GM18505 (cell line): Measurements from ENCODE around the gene UBAC1.
"Not testable (repeated sequence)": the region's sequence is repeated elsewhere in the genome, so short reads cannot be mapped to it uniquely, and the experiment has no call there.

Source experiments
- ATAC-seq: cut with Tn5 transposase; IDR thresholded peaks from one replicate; pipeline ENCODE4 v1.9.1; 2021; ENCODE audit not compliant: unreplicated experiment
- POLR2A ChIP-seq: IDR thresholded peaks from 4 replicates; pipeline ENCODE4 v1.6.1; 2011; ENCODE audit warnings: borderline replicate concordance; ENCODE audit not compliant: insufficient read depth, insufficient read length; ENCODE audit errors: extremely low read depth

Gene UBAC1

DNA sequence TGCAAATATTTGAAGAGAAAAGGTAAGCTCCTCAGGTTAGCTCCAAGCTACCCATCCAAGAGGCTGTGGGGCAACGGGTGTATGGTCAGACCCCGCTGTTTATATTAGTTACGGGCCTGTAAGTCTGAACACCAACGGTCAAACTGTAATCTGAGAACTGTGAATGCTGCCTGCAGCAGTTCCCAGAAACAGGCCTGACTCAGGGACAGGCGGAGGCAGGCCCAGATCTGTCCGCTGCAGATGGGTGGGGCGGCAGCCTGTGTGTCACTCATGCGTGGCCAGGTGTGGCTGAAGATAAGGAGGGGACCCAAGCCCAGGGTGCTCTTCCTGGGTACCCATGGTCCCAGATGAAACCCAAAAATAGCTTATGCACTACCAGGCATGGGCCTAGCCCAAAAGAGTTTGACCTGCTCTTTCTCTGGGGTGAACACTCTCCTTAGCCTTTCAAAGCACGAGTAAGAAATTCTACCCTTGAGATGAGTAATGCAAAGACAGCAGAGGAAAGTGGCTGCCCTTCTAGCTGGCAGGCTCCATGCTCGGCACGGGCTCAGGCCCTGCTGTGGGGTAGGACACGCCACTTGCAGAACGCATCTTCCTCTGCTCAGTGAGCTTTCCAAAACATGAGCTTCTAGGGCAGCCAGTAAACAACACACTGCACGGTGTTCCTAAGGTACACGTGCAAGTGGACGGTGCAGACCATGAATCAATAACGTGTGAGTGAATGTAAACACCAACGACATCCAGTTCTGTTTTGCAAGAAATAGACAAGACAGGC is 9.1 kb downstream of the UBAC1 start:
- no peak for TF ChIP-seq POLR2A
- ATAC-seq = no peak

DNA sequence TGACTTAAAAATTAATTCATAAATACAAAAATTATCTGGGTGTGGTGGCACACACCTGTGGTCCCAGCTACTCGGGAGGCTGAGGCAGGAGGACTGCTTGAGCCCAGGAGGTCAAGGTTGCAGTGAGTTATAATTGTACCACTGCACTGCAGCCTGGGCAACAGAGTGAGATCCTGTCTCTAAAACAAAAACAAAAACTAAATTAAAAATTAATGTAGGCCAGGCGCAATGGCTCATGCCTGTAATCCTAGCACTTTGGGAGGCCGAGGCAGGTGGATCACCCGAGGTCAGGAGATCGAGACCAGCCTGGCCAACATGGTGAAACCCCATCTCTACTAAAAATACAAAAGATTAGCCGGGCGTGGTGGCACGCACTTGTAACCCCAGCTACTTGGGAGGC is 9.9 kb downstream of the UBAC1 start:
- ATAC-seq = not testable (repeated sequence)

DNA sequence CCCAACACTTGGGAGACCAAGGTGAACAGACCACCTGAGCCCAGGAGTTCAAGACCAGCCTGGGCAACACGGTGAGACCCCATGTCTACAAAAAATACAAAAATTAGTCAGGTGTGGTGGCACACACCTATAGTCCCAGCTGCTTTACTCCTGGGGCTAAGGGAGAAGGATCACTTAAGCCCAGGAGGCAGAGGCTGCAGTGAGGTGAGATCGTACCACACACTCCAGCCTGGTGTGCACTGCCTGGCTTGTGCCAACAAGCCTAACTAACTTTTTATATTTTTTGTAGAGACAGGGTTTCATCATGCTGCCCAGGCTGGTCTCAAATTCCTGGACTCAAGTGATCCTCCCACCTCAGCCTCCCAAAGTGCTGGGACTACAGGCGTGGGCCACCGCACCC is 10.3 kb downstream of the UBAC1 start:
- not testable (repeated sequence) for ATAC-seq

DNA sequence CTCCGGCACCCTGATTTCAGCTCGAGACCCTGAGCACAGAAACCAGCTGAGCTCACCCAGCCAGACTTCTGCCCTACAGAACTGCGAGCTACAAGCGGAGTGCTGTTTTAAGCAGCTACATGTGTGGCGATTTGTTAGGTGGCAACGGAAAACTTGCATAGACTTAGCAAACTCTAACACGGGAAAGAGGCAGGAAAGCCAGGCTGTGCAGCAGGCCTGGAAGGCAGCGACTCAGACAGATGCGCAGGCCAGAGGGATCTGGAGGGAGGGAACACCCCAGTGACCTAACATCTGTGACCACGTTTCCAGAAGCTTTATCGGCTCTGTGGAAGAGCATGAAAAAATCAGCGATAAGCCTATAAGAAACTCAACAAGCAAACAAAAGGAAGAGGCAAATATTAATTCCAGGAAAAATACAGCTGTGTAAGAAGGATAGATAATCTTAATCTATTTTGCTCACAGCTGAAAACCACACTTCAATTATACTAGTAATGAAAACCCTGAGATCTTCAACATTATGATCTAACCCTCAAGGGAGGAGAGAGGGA is 11.0 kb downstream of the UBAC1 start:
- ATAC-seq = no peak
- no peak for TF ChIP-seq POLR2A

DNA sequence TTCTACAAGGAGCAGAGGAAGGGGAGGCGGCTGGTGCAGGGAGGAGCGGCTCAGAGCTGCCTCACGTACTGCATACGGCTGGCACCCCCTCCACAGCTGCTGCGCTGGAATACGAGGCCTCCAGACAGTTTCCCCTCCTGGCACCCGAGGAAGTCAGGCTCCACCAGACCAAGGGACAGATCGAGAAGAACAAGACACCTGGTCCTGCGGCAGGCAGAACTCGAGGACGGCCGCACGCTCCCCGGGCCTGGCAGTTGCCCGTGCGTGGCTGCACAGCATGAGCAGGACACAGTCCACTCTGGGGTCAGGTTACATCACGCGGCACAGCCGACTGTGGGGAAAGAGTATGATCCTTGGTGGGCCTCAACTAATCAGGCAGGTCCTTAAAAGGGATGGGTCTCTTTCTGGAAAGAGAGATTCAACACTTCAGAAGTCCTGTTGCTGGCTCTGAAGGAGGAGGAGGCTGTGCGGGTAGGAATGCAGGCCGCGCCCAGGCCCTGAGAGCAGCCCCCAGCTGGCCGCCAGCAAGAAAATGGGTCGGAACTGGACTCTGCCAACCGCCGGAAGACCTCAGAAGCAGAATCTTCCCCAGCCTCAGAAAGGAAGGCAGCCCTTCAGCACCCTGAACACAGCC is 11.6 kb downstream of the UBAC1 start:
- ATAC-seq = no peak
- TF ChIP-seq POLR2A = no peak

DNA sequence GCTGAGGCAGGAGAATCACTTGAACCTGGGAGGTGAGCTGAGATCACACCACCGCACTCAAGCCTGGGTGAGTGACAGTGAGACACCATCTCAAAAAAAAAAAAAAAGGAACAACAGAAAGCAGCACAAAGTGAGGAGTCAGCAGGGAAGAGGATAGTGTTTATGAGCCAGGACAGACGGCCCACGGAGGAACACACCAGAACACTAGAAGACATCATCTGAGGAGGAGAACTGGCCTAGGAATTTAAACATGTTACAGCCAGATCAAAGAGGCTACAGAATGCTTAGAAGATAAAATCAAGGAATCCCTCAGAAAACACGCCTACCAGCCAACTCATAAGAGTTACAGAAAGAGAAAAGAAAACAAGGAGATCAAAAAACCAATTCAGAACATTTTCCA is 12.2 kb downstream of the UBAC1 start:
- no peak for TF ChIP-seq POLR2A
- no peak for ATAC-seq

DNA sequence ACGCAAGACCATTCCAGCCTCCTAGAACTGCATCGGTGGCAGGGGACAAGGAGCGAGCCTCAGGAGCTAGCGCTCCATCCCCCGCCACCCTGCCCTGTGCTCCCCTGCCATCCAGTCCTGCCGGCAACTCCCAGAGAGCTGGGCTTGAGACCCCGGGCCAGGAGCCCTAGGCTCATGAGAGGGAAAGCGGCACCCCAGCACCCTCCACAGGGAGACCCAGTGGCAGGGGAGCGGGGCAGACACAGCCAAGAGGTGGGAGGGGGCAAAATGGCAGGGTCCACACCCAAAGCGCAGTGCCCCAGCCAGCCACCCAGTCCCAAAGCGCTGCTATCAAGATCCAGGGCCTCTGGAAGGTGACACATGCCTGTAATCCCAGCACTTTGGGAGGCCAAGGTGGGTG is 12.7 kb downstream of the UBAC1 start:
- no peak for ATAC-seq
- no peak for TF ChIP-seq POLR2A

DNA sequence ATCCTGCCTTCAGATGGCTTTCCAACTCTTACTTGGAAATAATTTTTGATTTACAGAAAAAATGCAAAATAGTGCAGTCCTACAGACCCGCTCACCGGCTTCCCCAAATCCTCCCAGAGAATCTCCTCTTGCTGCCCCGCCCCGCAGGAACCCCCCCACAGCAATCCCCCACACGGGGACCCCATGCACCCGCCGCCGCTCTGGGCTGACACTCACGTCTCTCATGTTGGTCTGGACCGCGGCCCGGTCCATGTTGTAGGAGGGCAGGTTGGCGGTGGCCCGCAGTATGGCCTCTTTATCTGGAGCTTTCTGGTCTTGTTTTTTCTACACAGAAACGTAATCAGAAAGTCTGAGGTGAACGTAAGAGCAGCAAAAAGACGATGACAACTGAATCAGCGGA is 13.6 kb downstream of the UBAC1 start:
- ATAC-seq = no peak

DNA sequence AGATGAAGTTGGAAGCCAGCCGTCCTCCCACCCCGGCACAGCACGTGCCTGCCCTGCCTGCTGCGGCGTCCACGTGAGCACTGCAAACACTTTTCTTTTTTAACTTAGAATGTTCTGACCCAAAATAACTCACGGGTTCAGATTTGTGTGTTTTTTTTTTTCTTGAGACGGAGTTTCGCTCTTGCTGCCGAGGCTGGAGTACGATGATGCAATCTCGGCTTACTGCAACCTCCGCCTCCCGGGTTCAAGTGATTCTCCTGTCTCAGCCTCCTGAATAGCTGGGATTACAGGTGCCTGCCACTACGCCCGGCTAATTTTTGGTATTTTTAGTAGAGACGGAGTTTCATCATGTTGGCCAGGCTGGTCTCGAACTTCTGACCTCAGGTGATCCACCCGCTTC is 14.1 kb downstream of the UBAC1 start:
- not testable (repeated sequence) for ATAC-seq

More for the DNA sequence above, 13.6 kb downstream of the UBAC1 start:
- TF ChIP-seq POLR2A = no peak

DNA sequence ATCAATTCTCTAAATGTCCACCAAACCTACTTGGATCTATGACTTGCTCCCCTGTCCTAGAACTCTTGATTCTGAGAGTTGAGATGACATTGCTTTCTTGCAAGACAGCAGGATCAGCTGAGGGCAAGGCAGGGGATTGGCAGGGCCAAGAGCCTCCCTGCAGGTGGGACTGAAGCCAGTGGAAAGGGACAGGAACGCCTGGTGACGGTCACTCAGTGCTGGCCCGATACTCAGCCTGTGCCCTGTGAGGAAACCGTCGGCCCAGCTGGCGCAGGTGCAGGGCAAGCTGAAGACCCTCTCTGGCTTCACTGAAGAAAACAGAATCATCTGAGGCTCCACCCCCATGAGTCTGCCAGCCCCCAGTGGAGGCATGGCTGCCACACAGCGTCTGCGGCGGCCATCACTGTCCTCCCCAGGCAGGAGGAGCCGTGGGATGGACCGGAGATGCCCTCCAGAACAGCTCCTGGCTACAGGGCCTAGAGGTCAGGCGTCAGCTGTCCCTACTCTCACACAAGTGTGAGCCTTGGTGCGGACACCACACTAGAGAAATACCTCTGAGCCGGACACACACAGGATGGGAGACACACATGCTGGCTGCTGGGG is 14.7 kb downstream of the UBAC1 start:
- TF ChIP-seq POLR2A = no peak
- no peak for ATAC-seq

DNA sequence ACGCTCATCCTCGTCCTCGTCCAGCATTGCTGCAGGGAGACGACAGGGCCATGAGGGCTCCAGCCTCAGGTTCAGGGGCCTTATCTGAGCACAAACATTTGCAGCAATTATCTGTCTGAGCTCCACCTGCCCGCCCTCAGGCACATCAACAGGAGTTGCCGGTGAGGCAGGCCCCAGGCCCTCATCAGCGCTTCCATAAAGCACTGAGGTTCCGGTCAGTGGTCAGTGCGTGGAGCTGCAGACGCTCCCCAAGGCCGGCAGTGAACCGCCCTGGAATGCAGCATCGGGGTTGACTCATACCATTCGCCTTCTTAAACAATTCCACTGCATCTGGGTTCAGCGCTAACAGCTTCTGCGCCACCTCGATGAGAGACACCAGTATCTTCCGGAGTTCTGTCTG is 15.2 kb downstream of the UBAC1 start:
- ATAC-seq = no peak
- no peak for TF ChIP-seq POLR2A

DNA sequence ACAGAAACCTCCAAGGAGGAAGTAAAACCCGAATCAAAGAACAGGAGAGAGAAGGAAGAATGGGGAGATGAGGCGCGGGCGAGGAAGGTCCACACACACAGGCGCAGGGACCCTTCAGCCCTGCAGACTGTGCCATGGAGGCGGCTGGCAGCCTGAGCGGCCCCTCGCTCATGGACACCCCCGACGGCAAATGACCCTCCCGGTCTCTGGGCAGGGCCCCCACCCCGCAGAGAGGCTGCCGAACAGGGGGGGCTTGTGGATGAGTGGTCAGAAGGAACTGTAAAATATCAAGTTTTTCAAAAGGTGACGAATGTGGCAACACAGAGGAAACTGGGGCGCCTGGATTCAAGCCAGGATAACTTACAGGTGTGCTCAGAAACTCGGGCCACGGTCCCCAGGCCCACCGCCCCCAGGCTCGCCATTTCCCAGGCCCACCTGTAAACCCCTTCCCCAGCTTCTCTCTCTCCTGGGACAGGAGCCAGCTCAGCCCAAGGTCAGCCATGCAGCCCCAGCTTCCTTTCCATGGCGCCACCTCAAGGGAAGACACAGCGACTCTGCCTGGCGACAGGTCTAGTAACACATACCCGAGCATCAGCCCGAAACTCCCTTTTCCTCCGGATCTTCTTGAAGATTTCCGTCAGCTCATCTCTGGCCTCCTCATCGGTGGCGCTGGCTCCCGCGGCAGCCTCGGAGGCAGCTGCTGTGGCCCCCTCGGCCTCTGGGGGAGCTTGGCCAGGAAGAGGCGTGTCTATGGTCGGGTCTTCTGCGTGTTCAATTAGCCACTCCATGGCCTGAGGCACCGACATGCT is 16.5 kb downstream of the UBAC1 start:
- ATAC-seq = no peak
- no peak for TF ChIP-seq POLR2A

DNA sequence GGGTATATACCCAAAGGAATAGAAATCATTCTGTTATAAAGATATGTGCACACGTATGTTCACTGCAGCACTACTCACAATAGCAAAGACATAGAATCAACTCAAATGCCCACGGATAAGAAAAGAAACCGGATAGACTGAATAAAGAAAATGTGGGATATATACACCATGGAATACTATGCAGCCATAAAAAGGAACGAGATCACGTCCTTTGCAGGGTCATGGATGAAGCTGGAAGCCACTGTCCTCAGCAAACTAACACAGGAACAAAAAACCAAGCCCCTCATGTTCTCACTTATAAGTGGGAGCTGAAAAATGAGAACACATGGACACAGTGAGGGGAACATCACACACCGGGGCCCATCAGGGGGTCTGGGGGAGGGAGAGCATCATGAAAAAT is 17.6 kb downstream of the UBAC1 start:
- not testable (repeated sequence) for ATAC-seq
